ENCODE measurements around the gene GALNT17.

DNA sequence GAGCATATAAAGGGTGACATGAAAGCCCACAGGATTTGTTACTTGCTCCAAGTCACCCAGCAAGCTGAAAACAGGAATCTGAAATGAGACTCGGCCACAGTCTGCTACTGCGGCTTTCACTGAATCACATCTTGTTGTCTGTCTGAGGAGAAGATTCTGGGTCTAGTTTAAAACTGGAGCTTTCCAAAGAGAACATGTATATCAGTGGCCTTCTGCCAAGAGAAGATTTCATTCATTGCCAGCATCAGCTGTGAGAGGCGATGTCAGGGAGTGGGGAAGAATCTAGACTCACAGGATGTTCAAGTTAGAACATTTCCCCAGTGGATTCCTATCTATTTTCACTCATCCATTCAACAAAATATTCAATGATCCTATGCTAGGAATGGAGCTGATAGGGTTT, 122.8 kb downstream of the GALNT17 start:
- TF ChIP-seq, protein P1, sequence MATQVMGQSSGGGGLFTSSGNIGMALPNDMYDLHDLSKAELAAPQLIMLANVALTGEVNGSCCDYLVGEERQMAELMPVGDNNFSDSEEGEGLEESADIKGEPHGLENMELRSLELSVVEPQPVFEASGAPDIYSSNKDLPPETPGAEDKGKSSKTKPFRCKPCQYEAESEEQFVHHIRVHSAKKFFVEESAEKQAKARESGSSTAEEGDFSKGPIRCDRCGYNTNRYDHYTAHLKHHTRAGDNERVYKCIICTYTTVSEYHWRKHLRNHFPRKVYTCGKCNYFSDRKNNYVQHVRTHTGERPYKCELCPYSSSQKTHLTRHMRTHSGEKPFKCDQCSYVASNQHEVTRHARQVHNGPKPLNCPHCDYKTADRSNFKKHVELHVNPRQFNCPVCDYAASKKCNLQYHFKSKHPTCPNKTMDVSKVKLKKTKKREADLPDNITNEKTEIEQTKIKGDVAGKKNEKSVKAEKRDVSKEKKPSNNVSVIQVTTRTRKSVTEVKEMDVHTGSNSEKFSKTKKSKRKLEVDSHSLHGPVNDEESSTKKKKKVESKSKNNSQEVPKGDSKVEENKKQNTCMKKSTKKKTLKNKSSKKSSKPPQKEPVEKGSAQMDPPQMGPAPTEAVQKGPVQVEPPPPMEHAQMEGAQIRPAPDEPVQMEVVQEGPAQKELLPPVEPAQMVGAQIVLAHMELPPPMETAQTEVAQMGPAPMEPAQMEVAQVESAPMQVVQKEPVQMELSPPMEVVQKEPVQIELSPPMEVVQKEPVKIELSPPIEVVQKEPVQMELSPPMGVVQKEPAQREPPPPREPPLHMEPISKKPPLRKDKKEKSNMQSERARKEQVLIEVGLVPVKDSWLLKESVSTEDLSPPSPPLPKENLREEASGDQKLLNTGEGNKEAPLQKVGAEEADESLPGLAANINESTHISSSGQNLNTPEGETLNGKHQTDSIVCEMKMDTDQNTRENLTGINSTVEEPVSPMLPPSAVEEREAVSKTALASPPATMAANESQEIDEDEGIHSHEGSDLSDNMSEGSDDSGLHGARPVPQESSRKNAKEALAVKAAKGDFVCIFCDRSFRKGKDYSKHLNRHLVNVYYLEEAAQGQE (IDR thresholded peaks at IDR 0.05; ENCODE audit: unreplicated experiment): no peak
- TF ChIP-seq, protein P2, sequence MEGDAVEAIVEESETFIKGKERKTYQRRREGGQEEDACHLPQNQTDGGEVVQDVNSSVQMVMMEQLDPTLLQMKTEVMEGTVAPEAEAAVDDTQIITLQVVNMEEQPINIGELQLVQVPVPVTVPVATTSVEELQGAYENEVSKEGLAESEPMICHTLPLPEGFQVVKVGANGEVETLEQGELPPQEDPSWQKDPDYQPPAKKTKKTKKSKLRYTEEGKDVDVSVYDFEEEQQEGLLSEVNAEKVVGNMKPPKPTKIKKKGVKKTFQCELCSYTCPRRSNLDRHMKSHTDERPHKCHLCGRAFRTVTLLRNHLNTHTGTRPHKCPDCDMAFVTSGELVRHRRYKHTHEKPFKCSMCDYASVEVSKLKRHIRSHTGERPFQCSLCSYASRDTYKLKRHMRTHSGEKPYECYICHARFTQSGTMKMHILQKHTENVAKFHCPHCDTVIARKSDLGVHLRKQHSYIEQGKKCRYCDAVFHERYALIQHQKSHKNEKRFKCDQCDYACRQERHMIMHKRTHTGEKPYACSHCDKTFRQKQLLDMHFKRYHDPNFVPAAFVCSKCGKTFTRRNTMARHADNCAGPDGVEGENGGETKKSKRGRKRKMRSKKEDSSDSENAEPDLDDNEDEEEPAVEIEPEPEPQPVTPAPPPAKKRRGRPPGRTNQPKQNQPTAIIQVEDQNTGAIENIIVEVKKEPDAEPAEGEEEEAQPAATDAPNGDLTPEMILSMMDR (conservative IDR thresholded peaks at IDR 0.05; ENCODE audit: low read depth in 2 of 2): no peak
- TF ChIP-seq POLR2AphosphoS5 (IDR thresholded peaks at IDR 0.05; ENCODE audit: low read depth): no peak
- no peak for TF ChIP-seq EZH2 (IDR thresholded peaks at IDR 0.05; ENCODE audit: low read depth, unreplicated experiment)
- no peak for TF ChIP-seq ZNF331 (CRISPR knock-in tag; IDR thresholded peaks at IDR 0.05; ENCODE audit: low read depth)
- no peak for TF ChIP-seq EZH2phosphoT487 (IDR thresholded peaks at IDR 0.05; ENCODE audit: unreplicated experiment)
- TF ChIP-seq JUNB (IDR thresholded peaks at IDR 0.05; ENCODE audit: unreplicated experiment): no peak
- TF ChIP-seq, protein P3, sequence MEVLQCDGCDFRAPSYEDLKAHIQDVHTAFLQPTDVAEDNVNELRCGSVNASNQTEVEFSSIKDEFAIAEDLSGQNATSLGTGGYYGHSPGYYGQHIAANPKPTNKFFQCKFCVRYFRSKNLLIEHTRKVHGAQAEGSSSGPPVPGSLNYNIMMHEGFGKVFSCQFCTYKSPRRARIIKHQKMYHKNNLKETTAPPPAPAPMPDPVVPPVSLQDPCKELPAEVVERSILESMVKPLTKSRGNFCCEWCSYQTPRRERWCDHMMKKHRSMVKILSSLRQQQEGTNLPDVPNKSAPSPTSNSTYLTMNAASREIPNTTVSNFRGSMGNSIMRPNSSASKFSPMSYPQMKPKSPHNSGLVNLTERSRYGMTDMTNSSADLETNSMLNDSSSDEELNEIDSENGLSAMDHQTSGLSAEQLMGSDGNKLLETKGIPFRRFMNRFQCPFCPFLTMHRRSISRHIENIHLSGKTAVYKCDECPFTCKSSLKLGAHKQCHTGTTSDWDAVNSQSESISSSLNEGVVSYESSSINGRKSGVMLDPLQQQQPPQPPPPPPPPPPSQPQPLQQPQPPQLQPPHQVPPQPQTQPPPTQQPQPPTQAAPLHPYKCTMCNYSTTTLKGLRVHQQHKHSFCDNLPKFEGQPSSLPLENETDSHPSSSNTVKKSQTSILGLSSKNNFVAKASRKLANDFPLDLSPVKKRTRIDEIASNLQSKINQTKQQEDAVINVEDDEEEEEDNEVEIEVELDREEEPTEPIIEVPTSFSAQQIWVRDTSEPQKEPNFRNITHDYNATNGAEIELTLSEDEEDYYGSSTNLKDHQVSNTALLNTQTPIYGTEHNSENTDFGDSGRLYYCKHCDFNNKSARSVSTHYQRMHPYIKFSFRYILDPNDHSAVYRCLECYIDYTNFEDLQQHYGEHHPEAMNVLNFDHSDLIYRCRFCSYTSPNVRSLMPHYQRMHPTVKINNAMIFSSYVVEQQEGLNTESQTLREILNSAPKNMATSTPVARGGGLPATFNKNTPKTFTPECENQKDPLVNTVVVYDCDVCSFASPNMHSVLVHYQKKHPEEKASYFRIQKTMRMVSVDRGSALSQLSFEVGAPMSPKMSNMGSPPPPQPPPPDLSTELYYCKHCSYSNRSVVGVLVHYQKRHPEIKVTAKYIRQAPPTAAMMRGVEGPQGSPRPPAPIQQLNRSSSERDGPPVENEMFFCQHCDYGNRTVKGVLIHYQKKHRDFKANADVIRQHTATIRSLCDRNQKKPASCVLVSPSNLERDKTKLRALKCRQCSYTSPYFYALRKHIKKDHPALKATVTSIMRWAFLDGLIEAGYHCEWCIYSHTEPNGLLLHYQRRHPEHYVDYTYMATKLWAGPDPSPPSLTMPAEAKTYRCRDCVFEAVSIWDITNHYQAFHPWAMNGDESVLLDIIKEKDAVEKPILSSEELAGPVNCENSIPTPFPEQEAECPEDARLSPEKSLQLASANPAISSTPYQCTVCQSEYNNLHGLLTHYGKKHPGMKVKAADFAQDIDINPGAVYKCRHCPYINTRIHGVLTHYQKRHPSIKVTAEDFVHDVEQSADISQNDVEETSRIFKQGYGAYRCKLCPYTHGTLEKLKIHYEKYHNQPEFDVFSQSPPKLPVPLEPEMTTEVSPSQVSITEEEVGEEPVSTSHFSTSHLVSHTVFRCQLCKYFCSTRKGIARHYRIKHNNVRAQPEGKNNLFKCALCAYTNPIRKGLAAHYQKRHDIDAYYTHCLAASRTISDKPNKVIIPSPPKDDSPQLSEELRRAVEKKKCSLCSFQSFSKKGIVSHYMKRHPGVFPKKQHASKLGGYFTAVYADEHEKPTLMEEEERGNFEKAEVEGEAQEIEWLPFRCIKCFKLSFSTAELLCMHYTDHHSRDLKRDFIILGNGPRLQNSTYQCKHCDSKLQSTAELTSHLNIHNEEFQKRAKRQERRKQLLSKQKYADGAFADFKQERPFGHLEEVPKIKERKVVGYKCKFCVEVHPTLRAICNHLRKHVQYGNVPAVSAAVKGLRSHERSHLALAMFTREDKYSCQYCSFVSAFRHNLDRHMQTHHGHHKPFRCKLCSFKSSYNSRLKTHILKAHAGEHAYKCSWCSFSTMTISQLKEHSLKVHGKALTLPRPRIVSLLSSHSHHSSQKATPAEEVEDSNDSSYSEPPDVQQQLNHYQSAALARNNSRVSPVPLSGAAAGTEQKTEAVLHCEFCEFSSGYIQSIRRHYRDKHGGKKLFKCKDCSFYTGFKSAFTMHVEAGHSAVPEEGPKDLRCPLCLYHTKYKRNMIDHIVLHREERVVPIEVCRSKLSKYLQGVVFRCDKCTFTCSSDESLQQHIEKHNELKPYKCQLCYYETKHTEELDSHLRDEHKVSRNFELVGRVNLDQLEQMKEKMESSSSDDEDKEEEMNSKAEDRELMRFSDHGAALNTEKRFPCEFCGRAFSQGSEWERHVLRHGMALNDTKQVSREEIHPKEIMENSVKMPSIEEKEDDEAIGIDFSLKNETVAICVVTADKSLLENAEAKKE (CRISPR knock-in tag; IDR thresholded peaks at IDR 0.05): no peak
- TF ChIP-seq ZNF114 (CRISPR knock-in tag; IDR thresholded peaks at IDR 0.05): no peak
- TF ChIP-seq CREB1 (CRISPR knock-in tag; IDR thresholded peaks at IDR 0.05; ENCODE audit: low read depth): no peak

Measured in GM23338 (cell line).